ENCODE data around the gene DISP3. TPM values are rescaled to one million over a fixed set of nuclear protein-coding genes. Genes with fewer than 3 reads are reported as not detected.

DISP3 gene
- total and polyA plus RNA-seq, 9 of the 15 experiments (the other 6 are each of a cell fraction or from before 2014, with no cell fraction given): 0.03 to 0.19 (median 0.15) TPM; not detected in 5

DNA sequence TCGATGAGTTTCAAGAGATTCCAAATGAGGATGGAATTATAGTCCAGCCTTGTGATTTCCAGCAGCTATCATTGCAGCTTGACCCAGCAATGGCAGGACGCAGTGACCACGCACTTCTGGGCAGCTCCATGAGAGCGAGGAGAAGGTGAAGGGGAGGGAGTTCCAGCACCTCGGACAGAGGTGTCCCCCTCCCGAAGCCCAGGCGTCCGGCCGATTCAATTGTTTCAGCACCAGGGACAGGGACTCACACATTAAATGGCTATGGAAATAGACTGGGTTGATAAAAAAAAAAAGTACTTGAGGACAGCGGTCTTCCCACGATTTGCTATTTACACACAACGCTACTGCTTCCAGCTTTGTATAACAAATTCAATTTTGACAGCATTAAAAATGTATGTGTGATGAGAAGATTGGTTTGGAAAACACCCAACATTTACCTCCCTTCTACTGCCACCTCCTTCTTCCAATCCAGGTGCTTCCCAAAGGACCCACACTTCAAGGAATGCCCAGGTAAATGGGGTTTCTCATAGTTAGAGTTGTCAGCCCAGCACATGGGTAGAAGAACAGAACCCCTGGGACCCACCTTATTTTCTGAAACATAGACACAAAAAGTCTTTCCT is 71.8 kb downstream of the DISP3 start (continued):
- no peak for TF ChIP-seq ZKSCAN8 (CRISPR knock-in tag; IDR thresholded peaks at IDR 0.05)
- TF ChIP-seq MAZ (CRISPR knock-in tag; conservative IDR thresholded peaks at IDR 0.05 in 1 of 2, IDR thresholded peaks at IDR 0.05 in 1 of 2): peak; percentile 25 to 99; a peak in 3 of 4 replicates
- no peak for TF ChIP-seq RHOXF2B (CRISPR knock-in tag; conservative IDR thresholded peaks at IDR 0.05)
- TF ChIP-seq L3MBTL2 (IDR thresholded peaks at IDR 0.05): no peak
- TF ChIP-seq CUX1 (CRISPR knock-in tag; IDR thresholded peaks at IDR 0.05): no peak
- no peak for TF ChIP-seq HSF4 (CRISPR knock-in tag; IDR thresholded peaks at IDR 0.05; ENCODE audit: borderline replicate concordance)
- no peak for TF ChIP-seq BCLAF1 (IDR thresholded peaks at IDR 0.05; ENCODE audit: borderline replicate concordance in 1 of 2, control insufficient read depth in 1 of 2, low read depth in 2 of 2, low read length in 1 of 2)
- TF ChIP-seq, protein P1, sequence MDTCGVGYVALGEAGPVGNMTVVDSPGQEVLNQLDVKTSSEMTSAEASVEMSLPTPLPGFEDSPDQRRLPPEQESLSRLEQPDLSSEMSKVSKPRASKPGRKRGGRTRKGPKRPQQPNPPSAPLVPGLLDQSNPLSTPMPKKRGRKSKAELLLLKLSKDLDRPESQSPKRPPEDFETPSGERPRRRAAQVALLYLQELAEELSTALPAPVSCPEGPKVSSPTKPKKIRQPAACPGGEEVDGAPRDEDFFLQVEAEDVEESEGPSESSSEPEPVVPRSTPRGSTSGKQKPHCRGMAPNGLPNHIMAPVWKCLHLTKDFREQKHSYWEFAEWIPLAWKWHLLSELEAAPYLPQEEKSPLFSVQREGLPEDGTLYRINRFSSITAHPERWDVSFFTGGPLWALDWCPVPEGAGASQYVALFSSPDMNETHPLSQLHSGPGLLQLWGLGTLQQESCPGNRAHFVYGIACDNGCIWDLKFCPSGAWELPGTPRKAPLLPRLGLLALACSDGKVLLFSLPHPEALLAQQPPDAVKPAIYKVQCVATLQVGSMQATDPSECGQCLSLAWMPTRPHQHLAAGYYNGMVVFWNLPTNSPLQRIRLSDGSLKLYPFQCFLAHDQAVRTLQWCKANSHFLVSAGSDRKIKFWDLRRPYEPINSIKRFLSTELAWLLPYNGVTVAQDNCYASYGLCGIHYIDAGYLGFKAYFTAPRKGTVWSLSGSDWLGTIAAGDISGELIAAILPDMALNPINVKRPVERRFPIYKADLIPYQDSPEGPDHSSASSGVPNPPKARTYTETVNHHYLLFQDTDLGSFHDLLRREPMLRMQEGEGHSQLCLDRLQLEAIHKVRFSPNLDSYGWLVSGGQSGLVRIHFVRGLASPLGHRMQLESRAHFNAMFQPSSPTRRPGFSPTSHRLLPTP (IDR thresholded peaks at IDR 0.05; ENCODE audit: borderline replicate concordance, extremely low read depth, insufficient read length): no peak
- no peak for TF ChIP-seq ZNF444 (CRISPR knock-in tag; IDR thresholded peaks at IDR 0.05)
- TF ChIP-seq SMAD1 (IDR thresholded peaks at IDR 0.05; ENCODE audit: low read depth, low read length, partially characterized antibody): no peak
- TF ChIP-seq HDAC8 (tag; IDR thresholded peaks at IDR 0.05): 0 out of 2 replicates have a peak, but pooled peaks have one; percentile 61
- no peak for TF ChIP-seq ZNF445 (CRISPR knock-in tag; IDR thresholded peaks at IDR 0.05; ENCODE audit: low read depth)
- TF ChIP-seq ETS1 (conservative IDR thresholded peaks at IDR 0.05; ENCODE audit: control insufficient read depth, low read depth, low read length): peak; percentile 70; the same call in 1 of the 2 replicates
